AG09319 (cell line): ENCODE results near the gene BPI.

Experiments used
- DNase-seq: peaks from one replicate; pipeline ENCODE4 v3.0.0-alpha.2; 2010; ENCODE audit warnings: low read depth; ENCODE audit errors: extremely low read depth
- CTCF ChIP-seq: IDR thresholded peaks from 2 replicates; pipeline ENCODE4 v1.5.1; 2011; ENCODE audit warnings: low read depth, mild to moderate bottlenecking, inconsistent platforms, low read length, moderate library complexity

The BPI gene

GRCh38 chr20:38305541-38305940, 1.6 kb downstream of the BPI start:
- no peak for DNase-seq
- TF ChIP-seq CTCF = no peak

GRCh38 chr20:38306379-38306778, 2.4 kb downstream of the BPI start:
- no peak for TF ChIP-seq CTCF
- DNase-seq = no peak

GRCh38 chr20:38307371-38308046, 3.6 kb downstream of the BPI start:
- TF ChIP-seq CTCF = no peak
- DNase-seq = no peak

GRCh38 chr20:38308047-38308438, 4.1 kb downstream of the BPI start:
- TF ChIP-seq CTCF = no peak
- DNase-seq = no peak

GRCh38 chr20:38308447-38308846, 4.5 kb downstream of the BPI start:
- TF ChIP-seq CTCF = no peak
- DNase-seq = no peak

GRCh38 chr20:38311091-38311490, 7.1 kb downstream of the BPI start:
- TF ChIP-seq CTCF = no peak
- no peak for DNase-seq

GRCh38 chr20:38311491-38311890, 7.5 kb downstream of the BPI start:
- no peak for DNase-seq
- no peak for TF ChIP-seq CTCF
